Sigmoid colon (tissue), 3 donors: ENCODE measurements around the gene IFNA5.

ENCODE experiments used
- POLR2A ChIP-seq, 2 donors: fragments of 450-650 bp; IDR thresholded peaks; one replicate each; pipeline ENCODE4 v1.6.1; 2016; ENCODE audit warnings: antibody characterized with exemption in 2 of 2, mild to moderate bottlenecking in 2 of 2, moderate library complexity in 2 of 2
- TF ChIP-seq, protein P1 (sequence below), 4 experiments: fragments of 450-650 bp in 3 of 4; fragments of 200-600 bp in 1 of 4; IDR thresholded peaks; one replicate each; pipeline ENCODE4 v1.5.1; 2016 to 2019; ENCODE audit warnings: antibody characterized with exemption in 4 of 4, mild to moderate bottlenecking in 3 of 4, moderate library complexity in 2 of 4

DNA sequence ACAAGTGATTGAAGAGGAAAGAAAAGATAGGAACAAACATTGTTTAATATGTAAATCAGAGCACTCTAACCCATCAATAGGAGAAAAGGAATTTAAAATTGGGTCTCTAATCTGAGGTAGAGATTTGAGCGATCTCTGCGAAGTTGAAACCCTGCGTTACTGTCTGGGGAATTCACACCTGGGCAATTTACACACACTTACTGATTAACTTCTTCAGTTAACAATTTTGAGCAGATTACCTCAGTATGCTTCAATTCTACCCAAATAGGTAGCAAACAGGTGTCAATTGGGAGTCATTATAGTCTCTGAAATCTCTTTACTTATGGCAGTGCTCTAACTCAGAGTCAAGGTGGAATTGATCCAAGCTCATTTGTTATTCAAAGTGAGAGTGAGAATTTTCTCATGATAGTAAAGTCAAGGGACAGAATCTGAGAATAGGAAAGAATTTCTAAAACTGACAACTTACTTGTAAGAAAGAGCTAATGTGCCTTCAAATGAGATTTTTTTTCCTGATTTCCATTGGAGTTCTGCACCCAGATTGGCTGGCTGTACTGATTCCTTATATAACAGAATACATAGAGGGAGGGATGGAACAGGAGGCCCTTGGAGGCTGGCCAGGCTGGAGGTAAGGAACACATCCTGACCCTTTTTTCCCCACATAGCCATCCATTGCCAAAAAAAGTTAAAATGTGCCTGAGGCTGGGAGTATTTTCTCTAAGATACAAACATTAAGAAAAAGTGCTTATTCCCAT, 38.2 kb downstream of the IFNA5 start:
- TF ChIP-seq, protein P1, sequence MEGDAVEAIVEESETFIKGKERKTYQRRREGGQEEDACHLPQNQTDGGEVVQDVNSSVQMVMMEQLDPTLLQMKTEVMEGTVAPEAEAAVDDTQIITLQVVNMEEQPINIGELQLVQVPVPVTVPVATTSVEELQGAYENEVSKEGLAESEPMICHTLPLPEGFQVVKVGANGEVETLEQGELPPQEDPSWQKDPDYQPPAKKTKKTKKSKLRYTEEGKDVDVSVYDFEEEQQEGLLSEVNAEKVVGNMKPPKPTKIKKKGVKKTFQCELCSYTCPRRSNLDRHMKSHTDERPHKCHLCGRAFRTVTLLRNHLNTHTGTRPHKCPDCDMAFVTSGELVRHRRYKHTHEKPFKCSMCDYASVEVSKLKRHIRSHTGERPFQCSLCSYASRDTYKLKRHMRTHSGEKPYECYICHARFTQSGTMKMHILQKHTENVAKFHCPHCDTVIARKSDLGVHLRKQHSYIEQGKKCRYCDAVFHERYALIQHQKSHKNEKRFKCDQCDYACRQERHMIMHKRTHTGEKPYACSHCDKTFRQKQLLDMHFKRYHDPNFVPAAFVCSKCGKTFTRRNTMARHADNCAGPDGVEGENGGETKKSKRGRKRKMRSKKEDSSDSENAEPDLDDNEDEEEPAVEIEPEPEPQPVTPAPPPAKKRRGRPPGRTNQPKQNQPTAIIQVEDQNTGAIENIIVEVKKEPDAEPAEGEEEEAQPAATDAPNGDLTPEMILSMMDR (IDR thresholded peaks at IDR 0.05), result no peak
- no peak for TF ChIP-seq POLR2A (IDR thresholded peaks at IDR 0.05)
